Stimulated activated CD4-positive, alpha-beta T cell treated with anti-CD3 and anti-CD28 coated beads, Interleukin-2, amount 100 ng/mL, for 24 hours (primary cell): ENCODE results near the gene ANTKMT.

Experiments used
- DNase-seq, 2 donors: peaks; one replicate each; pipeline ENCODE4 v3.0.0-alpha.2; 2020

ANTKMT gene, protein sequence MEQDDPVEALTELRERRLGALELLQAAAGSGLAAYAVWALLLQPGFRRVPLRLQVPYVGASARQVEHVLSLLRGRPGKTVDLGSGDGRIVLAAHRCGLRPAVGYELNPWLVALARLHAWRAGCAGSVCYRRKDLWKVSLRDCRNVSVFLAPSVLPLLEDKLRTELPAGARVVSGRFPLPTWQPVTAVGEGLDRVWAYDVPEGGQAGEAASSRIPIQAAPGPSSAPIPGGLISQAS

DNA sequence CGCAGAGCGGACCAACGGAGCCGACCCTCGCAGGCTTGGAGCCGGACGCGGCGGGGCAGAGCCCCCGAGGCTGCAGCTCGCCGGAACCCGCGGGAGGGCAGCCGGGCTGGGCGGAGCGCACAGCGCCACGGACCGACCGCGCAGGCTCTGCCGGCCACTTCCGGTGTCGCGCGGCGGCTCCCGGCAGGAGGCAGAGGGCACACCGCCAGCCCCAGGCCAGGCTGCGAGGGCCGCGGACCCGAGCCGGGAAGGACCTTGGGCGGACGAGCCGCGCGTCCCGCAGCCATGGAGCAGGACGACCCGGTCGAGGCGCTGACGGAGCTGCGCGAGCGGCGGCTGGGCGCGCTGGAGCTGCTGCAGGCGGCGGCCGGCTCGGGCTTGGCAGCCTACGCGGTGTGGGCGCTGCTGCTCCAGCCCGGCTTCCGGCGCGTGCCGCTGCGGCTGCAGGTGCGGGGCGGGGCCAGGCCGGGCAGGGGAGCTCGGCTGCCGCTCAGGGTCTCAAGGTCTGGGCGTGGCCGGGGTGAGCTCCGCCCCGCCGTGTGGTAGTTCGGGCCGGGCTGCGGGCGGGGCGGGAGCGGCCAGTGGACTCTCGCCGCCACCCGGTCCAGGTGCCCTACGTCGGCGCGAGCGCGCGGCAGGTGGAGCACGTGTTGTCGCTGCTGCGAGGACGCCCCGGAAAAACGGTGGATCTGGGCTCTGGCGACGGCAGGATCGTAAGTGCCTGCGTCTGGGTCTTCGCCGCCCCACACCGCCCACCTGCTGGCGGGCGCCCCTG, at the start of gene ANTKMT:
TSS of gene ANTKMT (plus strand) at position 157 of the 775 bp plus-strand sequence. CDS start at position 286, 129 bp downstream.
- DNase-seq, result peak; percentile 75 to 88

DNA sequence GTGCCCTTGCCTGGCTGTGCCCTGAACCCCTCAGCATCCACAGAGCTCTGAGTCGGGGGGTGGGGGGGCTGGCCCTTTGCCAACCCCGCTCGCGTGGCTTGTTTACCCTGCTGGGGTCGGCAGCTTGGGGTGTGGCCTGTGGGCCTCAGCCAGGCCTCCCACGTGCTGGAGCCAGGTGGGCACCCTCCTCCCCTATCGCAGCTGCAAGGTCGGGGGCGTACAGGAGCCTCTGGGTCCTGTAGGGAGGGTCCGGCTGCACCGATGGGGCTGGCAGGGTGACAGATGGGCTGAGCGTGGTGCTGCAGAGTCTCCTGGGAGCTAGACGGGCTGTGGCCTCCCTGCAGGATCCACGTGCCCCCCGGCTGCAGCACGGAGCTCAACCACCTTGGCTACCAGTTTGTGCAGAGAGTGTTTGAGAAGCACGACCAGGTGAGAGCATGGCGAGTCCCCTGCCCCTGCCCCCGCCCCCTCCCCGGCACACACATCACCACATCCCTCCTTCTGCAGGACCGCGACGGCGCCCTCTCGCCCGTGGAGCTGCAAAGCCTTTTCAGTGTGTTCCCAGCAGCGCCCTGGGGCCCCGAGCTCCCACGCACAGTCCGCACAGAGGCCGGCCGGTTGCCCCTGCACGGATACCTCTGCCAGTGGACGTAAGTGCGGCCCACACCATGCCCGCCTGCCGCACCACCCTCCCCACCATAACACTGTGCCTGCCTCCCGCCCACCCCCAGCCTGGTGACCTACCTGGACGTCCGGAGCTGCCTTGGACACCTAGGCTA, 49.4 kb upstream of the ANTKMT start:
- no peak for DNase-seq

DNA sequence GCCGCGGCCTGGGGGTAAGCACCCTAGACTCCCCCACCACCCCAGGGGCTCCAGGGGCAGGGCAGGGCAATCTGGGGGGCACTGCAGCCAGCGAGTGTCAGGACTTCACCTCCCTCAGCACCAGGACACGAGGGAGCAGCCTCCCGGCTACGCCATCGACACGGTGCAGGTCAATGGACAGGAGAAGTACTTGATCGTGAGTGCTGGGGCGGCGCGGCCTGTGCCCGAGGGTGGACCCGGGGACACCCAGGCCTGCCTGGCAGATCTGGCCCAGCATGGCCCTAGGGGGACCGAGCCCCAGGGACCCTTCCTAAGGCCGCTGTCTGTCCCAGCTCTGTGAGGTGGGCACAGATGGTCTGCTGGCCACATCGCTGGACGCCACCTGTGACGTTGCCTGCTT, 48.6 kb upstream of the ANTKMT start:
- DNase-seq, result no peak

DNA sequence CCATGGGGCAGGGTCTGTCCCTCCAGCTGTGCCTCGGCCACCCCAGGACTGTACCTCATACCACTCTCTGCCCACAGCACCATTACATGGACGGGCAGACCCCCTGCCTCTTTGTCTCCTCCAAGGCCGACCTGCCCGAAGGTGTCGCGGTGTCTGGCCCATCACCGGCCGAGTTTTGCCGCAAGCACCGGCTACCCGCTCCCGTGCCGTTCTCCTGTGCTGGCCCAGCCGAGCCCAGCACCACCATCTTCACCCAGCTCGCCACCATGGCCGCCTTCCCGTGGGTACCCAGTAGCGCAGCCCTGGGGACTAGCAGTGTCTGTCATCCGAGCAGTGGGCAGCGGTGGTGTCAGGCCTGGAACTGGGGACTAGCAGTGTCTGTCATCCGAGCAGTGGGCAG, 48.1 kb upstream of the ANTKMT start:
- no peak for DNase-seq

DNA sequence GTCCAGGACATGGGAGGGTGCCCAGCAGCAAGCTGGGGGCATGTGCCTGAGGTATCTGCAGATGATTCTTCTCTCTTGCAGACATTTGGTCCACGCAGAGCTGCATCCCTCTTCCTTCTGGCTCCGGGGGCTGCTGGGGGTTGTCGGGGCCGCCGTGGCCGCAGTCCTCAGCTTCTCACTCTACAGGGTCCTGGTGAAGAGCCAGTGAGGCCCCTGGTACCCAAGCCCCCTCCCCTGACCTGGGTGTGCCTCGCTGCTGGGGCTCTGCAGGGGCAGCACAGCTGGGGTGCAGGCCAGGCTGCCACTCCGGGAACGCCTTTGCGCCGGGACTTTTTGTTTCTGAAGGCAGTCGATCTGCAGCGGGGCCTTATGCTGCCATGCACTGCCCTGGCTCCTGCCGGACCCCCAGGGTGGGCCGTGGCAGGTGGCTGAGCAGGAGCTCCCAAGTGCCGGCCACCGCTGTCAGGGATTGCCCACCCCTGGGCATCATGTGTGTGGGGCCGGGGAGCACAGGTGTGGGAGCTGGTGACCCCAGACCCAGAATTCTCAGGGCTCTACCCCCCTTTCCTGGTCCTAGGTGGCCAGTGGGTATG, 47.5 kb upstream of the ANTKMT start:
- no peak for DNase-seq

DNA sequence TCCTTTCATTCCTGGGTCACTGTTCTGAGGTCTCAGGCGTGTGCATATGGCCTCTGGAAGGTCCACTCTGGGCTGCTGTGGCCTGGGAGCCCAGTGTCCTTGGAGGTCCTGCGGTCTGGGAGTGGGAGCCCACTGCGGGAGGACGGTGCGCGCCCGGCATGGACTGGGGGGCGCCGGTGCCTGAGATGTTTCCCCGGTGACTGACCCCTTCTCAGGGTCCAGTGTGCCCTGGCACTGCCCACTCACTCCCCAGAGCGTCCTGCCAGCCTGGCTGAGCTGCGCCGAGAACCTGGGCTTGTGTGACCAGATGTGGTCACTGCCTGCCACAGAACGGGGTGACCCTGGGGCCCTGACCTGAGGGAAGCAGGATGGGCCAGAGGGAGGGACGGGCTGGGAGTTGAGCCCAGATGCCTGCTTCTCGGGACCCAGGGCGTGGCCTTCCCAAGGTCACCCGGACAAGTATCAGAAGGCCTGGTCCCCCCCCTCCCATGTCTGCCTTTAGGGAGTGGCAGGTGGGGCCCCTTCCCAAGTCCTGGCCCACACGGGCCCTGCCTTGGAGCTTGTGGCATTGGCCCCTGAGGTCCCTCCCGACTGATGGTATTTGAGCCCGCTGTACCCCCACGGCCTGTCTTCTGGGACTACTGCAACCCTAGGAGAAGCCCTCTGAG, 46.6 kb upstream of the ANTKMT start:
- DNase-seq, result no peak

DNA sequence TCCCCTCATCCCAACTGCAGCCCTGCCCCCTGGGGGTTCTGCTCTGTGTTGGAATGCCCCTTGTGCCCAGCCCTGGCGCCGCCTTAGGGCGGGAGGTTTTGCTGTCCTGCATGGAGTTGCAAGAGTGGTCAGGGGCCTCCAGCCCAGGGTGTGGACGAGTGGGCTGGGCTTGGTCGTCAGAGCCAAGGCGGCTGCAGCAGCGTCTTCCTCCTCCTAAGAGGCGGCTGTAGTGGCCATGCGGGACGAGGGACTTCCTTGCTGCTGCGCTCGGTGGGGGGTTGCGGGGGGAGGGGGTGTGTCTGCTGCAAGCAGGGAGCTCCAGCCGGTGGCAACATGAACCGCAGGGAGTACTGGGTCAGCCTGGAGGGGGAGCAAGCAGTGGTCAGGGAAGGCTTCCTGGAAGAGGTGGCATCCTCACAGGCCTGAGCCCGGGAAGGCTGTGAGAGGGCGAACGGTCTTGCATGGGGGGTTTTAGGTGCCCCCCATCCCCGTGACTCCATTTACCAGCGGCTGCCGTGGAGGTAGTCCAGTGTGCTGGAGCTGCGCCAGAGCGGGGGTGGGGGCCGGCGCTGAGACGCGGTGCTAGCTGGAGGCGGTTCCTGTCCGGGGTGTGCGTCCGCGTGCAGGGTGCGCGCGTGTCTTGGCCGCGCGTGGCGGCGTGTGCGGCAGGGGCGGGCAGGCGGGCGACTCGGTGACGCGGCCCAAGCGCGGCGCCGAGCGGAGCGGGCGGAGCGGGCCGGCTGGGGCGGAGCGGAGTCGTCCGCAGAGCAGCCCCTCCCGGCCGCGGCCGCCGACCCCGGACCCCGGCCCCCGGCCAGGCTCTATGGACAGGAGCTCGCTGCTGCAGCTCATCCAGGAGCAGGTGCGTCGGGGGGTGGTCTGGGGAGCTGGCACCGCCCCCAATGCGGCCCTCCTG, 45.7 kb upstream of the ANTKMT start, which contains the start of gene RHBDL1:
TSS of gene RHBDL1 (plus strand) at position 704 of the 916 bp plus-strand sequence. CDS start at position 824, 120 bp downstream.
- DNase-seq, result no peak

DNA sequence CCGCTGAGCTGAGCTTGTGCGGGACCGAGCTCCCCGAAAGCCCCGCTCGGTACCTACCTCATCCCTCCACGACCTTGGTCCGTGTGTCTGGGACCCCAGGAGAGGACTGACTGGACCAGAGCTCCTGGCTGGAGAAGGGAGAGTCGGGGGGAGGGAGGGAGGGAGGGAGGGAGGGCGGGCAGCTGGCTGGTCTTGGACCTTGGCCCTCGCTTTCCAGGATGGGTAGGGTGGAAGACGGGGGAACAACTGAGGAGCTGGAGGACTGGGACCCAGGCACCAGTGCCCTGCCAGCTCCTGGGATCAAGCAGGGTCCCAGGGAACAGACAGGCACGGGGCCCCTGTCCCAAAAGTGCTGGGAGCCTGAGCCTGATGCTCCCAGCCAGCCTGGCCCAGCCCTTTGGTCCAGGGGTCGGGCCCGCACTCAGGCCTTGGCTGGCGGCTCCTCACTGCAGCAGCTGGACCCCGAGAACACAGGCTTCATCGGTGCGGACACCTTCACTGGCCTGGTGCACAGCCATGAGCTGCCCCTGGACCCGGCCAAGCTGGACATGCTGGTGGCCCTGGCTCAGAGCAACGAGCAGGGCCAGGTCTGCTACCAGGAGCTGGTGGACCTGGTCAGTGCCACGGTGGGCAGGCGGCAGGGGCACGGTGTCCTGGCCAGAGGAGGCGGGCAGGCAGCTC, 44.9 kb upstream of the ANTKMT start:
- no peak for DNase-seq

DNA sequence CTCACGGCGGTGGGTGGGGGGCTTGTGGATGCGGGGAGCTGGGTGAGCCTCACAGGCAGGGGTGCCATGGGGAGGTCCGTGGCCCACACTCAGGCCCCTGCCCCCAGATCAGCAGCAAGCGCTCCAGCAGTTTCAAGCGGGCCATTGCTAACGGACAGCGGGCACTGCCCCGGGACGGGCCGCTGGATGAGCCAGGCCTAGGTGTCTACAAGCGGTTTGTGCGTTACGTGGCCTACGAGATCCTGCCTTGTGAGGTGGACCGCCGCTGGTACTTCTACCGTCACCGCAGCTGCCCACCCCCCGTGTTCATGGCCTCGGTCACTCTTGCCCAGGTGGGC, 44.4 kb upstream of the ANTKMT start:
- DNase-seq, result no peak

DNA sequence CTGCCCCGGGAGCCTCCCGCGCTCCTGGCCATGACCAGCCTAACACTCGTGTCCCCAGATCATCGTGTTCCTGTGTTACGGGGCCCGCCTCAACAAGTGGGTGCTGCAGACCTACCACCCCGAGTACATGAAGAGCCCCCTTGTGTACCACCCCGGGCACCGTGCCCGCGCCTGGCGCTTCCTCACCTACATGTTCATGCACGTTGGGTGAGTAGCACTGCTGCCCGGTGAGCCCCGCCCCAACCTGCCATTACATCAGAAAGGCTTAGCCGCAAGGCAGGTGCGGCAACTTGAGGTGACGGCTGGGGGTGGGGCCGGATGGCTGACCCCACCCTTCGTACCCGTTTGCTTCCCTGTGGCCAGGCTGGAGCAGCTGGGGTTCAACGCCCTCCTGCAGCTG, 44.0 kb upstream of the ANTKMT start:
- DNase-seq, result no peak

DNA sequence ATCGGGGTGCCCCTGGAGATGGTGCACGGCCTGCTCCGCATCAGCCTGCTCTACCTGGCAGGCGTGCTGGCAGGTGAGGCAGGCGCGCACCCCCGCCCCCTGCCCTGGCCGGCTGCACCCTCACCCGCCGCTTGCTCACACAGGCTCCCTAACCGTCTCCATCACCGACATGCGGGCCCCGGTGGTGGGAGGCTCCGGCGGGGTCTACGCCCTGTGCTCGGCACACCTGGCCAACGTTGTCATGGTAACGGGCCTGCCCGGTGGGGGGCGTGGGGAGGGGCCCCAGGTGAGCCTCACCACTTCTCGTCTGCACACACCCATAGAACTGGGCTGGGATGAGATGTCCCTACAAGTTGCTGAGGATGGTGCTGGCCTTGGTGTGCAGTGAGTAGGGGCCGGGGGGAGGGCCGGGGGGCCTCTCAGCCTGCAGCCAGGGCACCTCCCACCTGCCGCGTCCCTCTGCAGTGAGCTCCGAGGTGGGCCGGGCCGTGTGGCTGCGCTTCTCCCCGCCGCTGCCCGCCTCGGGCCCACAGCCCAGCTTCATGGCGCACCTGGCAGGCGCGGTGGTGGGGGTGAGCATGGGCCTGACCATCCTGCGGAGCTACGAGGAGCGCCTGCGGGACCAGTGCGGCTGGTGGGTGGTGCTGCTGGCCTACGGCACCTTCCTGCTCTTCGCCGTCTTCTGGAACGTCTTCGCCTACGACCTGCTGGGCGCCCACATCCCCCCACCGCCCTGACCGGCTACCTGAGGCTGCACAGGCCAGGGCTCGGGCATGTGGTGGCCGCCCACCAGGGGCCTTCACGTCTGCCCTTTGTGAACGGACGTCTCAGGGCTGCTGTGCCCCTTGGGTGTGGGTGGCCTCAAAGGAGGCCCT, 43.4 kb upstream of the ANTKMT start:
- DNase-seq, result no peak

DNA sequence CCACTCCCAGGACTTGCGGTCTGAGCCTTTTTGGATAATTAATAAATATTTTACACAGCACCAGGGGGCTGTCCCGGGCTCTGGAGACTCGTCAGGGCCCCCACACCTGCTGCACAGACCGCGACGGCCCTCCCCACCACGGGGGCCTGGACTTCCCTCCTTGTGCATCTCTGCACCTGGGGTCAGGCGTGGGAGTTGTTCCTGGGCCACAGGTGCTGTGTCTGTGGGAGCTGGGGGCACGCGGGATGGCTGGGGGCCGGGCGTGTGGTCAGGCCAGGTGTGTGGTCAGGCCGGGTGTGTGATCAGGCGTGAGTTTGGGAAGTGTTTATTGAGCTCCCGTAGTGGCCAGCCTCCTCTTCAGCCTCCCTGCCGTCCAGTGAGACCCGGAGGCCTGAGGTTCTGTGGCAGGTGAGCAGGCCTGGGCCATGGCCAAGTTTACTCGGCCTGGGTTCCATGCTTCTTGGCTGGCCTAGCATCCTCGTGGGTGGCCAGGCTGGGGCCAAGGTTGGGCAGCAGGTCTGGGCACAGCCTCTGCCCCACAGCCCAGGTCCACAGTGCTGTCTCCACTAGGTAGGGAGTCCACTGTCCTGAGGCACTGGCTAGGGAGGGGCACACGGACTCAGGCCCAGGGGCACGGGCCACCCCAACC, 42.6 kb upstream of the ANTKMT start:
- no peak for DNase-seq

DNA sequence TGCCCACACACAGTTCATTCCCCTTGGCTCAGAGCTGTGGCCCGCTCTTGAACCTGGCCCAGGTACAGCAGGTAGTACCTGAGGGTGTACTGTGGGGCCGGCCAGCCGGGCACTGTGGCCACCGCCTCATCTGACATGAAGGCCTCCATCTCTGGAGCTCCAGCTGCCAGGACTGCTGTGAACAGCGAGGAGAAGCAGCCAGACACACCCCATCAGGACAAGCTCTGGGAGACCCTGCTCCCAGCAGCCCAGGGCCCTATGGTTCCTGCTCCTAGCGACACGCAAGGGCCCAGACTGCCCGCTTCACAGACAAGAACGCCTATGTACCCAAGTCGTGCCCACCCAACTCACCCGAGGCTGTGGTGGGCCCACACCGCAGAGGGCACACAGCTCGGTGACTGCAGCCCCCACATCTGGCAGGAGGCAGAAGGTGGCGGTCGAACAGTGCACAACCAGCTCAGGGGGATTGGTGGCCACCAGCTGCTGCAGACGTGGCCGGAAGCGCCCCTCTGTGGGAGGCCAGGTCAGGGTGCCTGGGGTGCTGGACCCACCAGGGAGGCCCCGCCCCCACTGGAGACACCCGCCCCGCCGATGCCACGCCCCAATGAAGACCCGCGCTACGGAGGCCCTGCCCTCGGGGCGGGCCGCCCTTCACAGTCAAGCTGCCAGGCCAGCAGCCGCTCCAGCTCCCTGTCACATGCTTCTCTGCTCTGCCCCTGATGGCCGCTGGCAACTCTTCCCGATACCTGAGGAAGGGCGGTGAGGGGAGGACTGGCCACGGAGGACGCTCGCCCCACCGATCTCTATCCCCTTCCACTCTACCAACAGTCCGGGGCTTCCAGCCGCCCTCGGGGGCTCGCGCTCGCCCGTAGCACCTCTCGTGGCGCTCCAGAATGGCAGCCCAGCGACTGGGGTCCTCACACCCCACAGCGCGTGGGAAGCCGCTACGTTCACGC, 41.8 kb upstream of the ANTKMT start:
- peak; percentile 60 to 68 for DNase-seq

DNA sequence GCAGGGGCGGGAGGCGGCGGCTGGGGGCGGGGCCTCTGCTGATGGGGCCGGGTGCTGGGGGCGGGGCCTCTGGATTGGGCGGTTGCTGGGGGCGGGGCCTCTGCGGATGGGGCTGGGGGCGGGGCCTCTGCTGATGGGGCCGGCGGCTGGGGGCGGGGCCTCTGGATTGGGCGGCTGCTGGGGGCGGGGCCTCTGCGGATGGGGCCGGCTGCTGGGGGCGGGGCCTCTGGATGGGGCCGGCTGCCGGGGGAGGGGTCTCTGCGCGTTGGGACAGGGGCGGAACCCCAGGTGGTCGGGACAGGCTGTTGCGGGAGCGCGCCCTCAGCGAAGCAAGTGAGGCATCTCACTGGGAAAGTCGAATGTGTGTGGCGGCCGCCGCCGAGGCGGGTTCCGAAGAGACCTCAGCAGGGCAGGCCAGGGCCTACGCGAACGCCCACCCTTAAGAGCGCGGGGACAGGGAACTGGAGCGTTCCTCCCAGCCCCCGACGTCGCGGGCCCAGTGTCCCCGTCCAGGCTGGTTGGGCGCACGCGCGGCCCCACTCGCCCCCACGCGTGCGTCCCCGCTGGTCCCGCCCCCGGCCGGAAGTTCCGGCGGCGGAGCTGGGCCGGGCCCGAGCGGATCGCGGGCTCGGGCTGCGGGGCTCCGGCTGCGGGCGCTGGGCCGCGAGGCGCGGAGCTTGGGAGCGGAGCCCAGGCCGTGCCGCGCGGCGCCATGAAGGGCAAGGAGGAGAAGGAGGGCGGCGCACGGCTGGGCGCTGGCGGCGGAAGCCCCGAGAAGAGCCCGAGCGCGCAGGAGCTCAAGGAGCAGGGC, 40.9 kb upstream of the ANTKMT start, which contains the start of gene STUB1:
TSS of gene STUB1 (plus strand) at position 597 of the 811 bp plus-strand sequence. CDS start at position 713, 116 bp downstream.
- peak; percentile 84 to 93 for DNase-seq

DNA sequence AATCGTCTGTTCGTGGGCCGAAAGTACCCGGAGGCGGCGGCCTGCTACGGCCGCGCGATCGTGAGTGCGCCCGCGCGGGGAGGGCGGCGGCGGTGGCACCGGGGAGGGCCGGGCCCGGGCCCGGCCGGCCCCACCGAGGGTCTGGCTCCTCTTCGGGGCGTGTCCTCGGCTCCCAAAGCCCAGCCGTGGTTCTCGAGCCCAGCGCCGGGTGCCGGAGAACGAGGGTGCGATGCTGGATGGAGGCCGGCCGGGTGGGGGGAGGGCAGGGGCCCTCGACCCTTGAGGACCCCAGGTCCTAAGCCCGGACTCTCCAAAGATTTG, 40.4 kb upstream of the ANTKMT start:
- DNase-seq, result no peak

DNA sequence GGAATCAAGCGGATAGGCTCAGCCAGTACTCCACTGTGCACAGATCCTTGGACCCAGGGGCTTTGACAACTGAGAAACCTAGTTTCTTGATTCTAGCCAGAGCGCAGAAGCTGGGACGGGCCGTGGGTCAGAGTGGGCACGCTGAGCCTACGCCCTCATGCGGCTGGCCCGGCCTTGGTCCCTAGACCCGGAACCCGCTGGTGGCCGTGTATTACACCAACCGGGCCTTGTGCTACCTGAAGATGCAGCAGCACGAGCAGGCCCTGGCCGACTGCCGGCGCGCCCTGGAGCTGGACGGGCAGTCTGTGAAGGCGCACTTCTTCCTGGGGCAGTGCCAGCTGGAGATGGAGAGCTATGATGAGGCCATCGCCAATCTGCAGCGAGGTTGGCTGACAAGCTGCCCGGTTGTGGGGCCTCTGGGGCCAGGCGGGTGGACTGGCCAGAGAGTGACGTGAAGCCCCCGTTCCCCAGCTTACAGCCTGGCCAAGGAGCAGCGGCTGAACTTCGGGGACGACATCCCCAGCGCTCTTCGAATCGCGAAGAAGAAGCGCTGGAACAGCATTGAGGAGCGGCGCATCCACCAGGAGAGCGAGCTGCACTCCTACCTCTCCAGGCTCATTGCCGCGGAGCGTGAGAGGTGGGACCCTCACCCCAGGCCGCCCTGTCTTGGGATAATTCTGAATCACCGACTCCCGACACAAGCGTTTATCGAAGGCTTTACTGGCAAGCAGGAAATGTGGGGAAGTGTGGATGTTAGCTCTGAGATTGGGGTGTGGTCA, 39.8 kb upstream of the ANTKMT start:
- DNase-seq, result no peak
